WTC11 (cell line): ENCODE results near the gene PRKCQ. TPM values are rescaled to one million over a fixed set of nuclear protein-coding genes. Genes with fewer than 3 reads are reported as not detected.

Experiments
- ATAC-seq: fragments of 200-7000 bp; cut with Tn5 transposase; 2 replicates; pipeline ENCODE4 v1.10.0; 2021; ENCODE audit warnings: mild to moderate bottlenecking, moderate library complexity
- CTCF ChIA-PET: fragments of 300-600 bp; sonication (Branson Sonifier 250); formaldehyde crosslinking; loops from one replicate; lab custom pipeline; 2021; ENCODE audit warnings: antibody characterized with exemption; lab: Charles Lee
- POLR2A ChIA-PET: fragments of 350-600 bp; sonication (Branson Sonifier 250); formaldehyde crosslinking; loops from one replicate; lab custom pipeline; 2021; ENCODE audit warnings: antibody characterized with exemption; lab: Charles Lee
- DNase-seq: peaks from one replicate; pipeline ENCODE4 v3.0.0; 2021; ENCODE audit warnings: low spot score
- H3K27ac Mint-ChIP-seq: 2 replicates; pipeline ENCODE4 v1.8.0; 2021; ENCODE audit warnings: mixed read lengths
- H3K27me3 Mint-ChIP-seq: 2 replicates; pipeline ENCODE4 v1.8.0; 2021; ENCODE audit warnings: low read depth, mild to moderate bottlenecking, moderate library complexity, mixed read lengths
- H3K36me3 Mint-ChIP-seq: 2 replicates; pipeline ENCODE4 v1.8.0; 2021; ENCODE audit warnings: mixed read lengths
- H3K4me1 Mint-ChIP-seq: 2 replicates; pipeline ENCODE4 v1.8.0; 2022; ENCODE audit warnings: mixed read lengths
- H3K4me3 Mint-ChIP-seq: 2 replicates; pipeline ENCODE4 v1.8.0; 2021; ENCODE audit warnings: mild to moderate bottlenecking, moderate library complexity, mixed read lengths
- H3K9me3 Mint-ChIP-seq: 2 replicates; pipeline ENCODE4 v1.8.0; 2021; ENCODE audit warnings: mixed read lengths
- ATF1 ChIP-seq: sonication (generic); formaldehyde crosslinking; IDR thresholded peaks from 2 replicates; pipeline ENCODE4 v1.8.1; 2023; ENCODE audit warnings: mild to moderate bottlenecking, moderate library complexity, missing genetic modification reagents
- GRHL2 ChIP-seq: fragments of 250-450 bp; sonication (Bioruptor Pico); IDR thresholded peaks from 2 replicates; pipeline ENCODE4 v1.8.0; 2022; ENCODE audit warnings: mild to moderate bottlenecking, moderate library complexity; ENCODE audit not compliant: insufficient replicate concordance, severe bottlenecking
- HMGA2 ChIP-seq: fragments of 250-450 bp; sonication (Bioruptor Pico); IDR thresholded peaks from 2 replicates; pipeline ENCODE4 v1.4.0; 2021; ENCODE audit warnings: mild to moderate bottlenecking, moderate library complexity
- NFYB ChIP-seq: sonication (generic); formaldehyde crosslinking; conservative IDR thresholded peaks from 2 replicates; pipeline ENCODE4 v1.8.0; 2022; ENCODE audit warnings: low read depth, missing genetic modification reagents
- NR1H2 ChIP-seq: sonication (generic); formaldehyde crosslinking; IDR thresholded peaks from 2 replicates; pipeline ENCODE4 v1.9.0; 2021; ENCODE audit warnings: mild to moderate bottlenecking, moderate library complexity, missing genetic modification reagents
- PRRX2 ChIP-seq: fragments of 250-450 bp; sonication (Bioruptor Pico); IDR thresholded peaks from 2 replicates; pipeline ENCODE4 v1.8.0; 2021; ENCODE audit warnings: mild to moderate bottlenecking
- ZNF232 ChIP-seq: sonication (generic); formaldehyde crosslinking; IDR thresholded peaks from 2 replicates; pipeline ENCODE4 v1.8.0; 2022; ENCODE audit warnings: mild to moderate bottlenecking, missing genetic modification reagents
- total RNA-seq: library from RNA; stranded (reverse); gene quantifications from 3 replicates; pipeline ENCODE4 v1.2.3, GENCODE V29; 2021
- TF ChIP-seq, protein P1 (sequence below): fragments of 250-450 bp; sonication (Bioruptor Pico); IDR thresholded peaks from 2 replicates; pipeline ENCODE4 v1.9.0; 2021; ENCODE audit warnings: mild to moderate bottlenecking, borderline replicate concordance
- TF ChIP-seq, protein P2 (sequence below): sonication (generic); formaldehyde crosslinking; conservative IDR thresholded peaks from 2 replicates; pipeline ENCODE4 v1.8.1; 2023; ENCODE audit warnings: mild to moderate bottlenecking, low read depth, missing genetic modification reagents, moderate library complexity
- TF ChIP-seq, protein P3 (sequence below): sonication (generic); formaldehyde crosslinking; IDR thresholded peaks from 2 replicates; pipeline ENCODE4 v1.8.1; 2023; ENCODE audit warnings: mild to moderate bottlenecking, missing genetic modification reagents
- TF ChIP-seq, protein P4 (sequence below): fragments of 200-600 bp; IDR thresholded peaks from 2 replicates; pipeline ENCODE4 v1.8.0; 2022; ENCODE audit warnings: antibody characterized with exemption
- TF ChIP-seq, protein P5 (sequence below): sonication (generic); formaldehyde crosslinking; conservative IDR thresholded peaks from 2 replicates; pipeline ENCODE4 v1.8.1; 2022; ENCODE audit warnings: mild to moderate bottlenecking, missing genetic modification reagents
- TF ChIP-seq, protein P6 (sequence below): sonication (generic); formaldehyde crosslinking; IDR thresholded peaks from 2 replicates; pipeline ENCODE4 v1.8.0; 2023; ENCODE audit warnings: missing genetic modification reagents, mild to moderate bottlenecking, borderline replicate concordance

PRKCQ gene
- total RNA-seq, 1 experiment from 2014 or later = 8.7 TPM

DNA sequence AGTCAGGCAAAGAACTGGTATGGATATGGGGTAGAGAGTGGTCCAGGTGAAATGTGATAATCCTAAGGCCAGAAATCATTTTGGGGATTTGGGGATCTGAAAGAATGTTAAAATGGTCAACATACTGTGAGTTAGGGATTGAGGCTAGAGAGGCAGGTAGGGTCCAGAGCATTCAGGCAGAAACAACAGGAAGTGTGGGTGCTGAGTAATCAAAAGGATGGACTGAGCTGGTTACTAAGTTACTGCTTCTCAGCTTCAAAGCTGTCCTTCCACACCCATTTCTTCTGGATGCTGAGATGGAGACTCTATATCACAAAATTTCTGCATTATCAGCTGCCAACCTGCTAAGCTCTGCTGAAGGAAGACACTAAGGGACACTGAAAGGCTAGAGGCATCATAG lies 30.6 kb upstream of the PRKCQ start (continued):
- TF ChIP-seq, protein P1, sequence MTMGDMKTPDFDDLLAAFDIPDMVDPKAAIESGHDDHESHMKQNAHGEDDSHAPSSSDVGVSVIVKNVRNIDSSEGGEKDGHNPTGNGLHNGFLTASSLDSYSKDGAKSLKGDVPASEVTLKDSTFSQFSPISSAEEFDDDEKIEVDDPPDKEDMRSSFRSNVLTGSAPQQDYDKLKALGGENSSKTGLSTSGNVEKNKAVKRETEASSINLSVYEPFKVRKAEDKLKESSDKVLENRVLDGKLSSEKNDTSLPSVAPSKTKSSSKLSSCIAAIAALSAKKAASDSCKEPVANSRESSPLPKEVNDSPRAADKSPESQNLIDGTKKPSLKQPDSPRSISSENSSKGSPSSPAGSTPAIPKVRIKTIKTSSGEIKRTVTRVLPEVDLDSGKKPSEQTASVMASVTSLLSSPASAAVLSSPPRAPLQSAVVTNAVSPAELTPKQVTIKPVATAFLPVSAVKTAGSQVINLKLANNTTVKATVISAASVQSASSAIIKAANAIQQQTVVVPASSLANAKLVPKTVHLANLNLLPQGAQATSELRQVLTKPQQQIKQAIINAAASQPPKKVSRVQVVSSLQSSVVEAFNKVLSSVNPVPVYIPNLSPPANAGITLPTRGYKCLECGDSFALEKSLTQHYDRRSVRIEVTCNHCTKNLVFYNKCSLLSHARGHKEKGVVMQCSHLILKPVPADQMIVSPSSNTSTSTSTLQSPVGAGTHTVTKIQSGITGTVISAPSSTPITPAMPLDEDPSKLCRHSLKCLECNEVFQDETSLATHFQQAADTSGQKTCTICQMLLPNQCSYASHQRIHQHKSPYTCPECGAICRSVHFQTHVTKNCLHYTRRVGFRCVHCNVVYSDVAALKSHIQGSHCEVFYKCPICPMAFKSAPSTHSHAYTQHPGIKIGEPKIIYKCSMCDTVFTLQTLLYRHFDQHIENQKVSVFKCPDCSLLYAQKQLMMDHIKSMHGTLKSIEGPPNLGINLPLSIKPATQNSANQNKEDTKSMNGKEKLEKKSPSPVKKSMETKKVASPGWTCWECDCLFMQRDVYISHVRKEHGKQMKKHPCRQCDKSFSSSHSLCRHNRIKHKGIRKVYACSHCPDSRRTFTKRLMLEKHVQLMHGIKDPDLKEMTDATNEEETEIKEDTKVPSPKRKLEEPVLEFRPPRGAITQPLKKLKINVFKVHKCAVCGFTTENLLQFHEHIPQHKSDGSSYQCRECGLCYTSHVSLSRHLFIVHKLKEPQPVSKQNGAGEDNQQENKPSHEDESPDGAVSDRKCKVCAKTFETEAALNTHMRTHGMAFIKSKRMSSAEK (CRISPR knock-in tag) = no peak
- no peak for TF ChIP-seq NFYB (CRISPR knock-in tag)

DNA sequence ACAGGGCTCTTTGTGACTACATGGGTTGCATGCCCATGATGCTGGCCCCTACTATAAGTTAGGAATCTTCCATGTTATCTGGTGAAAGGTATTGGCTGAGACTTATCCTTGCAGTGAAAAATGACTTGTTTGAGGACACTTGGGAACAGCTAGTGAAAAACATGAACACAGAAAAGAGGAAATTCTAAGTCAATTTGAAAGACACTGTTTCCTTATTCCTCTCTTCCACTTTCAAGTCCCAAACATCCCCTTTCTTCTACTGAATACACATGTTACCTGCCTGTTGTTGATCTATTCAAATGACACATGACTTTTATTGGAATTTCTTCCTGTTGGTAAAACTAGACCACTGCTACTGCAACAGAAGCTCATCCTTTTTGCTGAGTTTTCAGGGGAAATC lies 29.5 kb upstream of the PRKCQ start:
- no peak for DNase-seq
- ChIA-PET POLR2A (no interaction called here), CTCF (interaction anchor here (1.0 to 1.5 kb wide), 2 partner anchors 29 to 38 kb away, joined by 3 to 4 read pairs; no protein-coding TSS in a partner anchor)
- no peak for ATAC-seq
- Mint-ChIP-seq H3K27me3 (peaks cover 8% of the 10 kb centered on the region), H3K4me3 (no peak overlapping the region), H3K9me3 (peaks cover 37% of the 10 kb centered on the region), H3K27ac (no peak overlapping the region), H3K4me1 (no peaks in the 10 kb centered on the region; the same call in 1 of the 2 replicates), H3K36me3 (peaks cover 14% of the 10 kb centered on the region)
- TF ChIP-seq, protein P2, sequence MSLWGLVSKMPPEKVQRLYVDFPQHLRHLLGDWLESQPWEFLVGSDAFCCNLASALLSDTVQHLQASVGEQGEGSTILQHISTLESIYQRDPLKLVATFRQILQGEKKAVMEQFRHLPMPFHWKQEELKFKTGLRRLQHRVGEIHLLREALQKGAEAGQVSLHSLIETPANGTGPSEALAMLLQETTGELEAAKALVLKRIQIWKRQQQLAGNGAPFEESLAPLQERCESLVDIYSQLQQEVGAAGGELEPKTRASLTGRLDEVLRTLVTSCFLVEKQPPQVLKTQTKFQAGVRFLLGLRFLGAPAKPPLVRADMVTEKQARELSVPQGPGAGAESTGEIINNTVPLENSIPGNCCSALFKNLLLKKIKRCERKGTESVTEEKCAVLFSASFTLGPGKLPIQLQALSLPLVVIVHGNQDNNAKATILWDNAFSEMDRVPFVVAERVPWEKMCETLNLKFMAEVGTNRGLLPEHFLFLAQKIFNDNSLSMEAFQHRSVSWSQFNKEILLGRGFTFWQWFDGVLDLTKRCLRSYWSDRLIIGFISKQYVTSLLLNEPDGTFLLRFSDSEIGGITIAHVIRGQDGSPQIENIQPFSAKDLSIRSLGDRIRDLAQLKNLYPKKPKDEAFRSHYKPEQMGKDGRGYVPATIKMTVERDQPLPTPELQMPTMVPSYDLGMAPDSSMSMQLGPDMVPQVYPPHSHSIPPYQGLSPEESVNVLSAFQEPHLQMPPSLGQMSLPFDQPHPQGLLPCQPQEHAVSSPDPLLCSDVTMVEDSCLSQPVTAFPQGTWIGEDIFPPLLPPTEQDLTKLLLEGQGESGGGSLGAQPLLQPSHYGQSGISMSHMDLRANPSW (CRISPR knock-in tag) = no peak
- TF ChIP-seq, protein P3, sequence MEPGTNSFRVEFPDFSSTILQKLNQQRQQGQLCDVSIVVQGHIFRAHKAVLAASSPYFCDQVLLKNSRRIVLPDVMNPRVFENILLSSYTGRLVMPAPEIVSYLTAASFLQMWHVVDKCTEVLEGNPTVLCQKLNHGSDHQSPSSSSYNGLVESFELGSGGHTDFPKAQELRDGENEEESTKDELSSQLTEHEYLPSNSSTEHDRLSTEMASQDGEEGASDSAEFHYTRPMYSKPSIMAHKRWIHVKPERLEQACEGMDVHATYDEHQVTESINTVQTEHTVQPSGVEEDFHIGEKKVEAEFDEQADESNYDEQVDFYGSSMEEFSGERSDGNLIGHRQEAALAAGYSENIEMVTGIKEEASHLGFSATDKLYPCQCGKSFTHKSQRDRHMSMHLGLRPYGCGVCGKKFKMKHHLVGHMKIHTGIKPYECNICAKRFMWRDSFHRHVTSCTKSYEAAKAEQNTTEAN (CRISPR knock-in tag) = no peak
- no peak for TF ChIP-seq NR1H2 (CRISPR knock-in tag)
- no peak for TF ChIP-seq ZNF232 (CRISPR knock-in tag)
- TF ChIP-seq, protein P4, sequence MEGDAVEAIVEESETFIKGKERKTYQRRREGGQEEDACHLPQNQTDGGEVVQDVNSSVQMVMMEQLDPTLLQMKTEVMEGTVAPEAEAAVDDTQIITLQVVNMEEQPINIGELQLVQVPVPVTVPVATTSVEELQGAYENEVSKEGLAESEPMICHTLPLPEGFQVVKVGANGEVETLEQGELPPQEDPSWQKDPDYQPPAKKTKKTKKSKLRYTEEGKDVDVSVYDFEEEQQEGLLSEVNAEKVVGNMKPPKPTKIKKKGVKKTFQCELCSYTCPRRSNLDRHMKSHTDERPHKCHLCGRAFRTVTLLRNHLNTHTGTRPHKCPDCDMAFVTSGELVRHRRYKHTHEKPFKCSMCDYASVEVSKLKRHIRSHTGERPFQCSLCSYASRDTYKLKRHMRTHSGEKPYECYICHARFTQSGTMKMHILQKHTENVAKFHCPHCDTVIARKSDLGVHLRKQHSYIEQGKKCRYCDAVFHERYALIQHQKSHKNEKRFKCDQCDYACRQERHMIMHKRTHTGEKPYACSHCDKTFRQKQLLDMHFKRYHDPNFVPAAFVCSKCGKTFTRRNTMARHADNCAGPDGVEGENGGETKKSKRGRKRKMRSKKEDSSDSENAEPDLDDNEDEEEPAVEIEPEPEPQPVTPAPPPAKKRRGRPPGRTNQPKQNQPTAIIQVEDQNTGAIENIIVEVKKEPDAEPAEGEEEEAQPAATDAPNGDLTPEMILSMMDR = no peak
- TF ChIP-seq ATF1 (CRISPR knock-in tag) = no peak
- no peak for TF ChIP-seq GRHL2 (CRISPR knock-in tag)
- no peak for TF ChIP-seq HMGA2 (CRISPR knock-in tag)
- TF ChIP-seq, protein P5, sequence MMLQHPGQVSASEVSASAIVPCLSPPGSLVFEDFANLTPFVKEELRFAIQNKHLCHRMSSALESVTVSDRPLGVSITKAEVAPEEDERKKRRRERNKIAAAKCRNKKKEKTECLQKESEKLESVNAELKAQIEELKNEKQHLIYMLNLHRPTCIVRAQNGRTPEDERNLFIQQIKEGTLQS = no peak
- TF ChIP-seq, protein P6, sequence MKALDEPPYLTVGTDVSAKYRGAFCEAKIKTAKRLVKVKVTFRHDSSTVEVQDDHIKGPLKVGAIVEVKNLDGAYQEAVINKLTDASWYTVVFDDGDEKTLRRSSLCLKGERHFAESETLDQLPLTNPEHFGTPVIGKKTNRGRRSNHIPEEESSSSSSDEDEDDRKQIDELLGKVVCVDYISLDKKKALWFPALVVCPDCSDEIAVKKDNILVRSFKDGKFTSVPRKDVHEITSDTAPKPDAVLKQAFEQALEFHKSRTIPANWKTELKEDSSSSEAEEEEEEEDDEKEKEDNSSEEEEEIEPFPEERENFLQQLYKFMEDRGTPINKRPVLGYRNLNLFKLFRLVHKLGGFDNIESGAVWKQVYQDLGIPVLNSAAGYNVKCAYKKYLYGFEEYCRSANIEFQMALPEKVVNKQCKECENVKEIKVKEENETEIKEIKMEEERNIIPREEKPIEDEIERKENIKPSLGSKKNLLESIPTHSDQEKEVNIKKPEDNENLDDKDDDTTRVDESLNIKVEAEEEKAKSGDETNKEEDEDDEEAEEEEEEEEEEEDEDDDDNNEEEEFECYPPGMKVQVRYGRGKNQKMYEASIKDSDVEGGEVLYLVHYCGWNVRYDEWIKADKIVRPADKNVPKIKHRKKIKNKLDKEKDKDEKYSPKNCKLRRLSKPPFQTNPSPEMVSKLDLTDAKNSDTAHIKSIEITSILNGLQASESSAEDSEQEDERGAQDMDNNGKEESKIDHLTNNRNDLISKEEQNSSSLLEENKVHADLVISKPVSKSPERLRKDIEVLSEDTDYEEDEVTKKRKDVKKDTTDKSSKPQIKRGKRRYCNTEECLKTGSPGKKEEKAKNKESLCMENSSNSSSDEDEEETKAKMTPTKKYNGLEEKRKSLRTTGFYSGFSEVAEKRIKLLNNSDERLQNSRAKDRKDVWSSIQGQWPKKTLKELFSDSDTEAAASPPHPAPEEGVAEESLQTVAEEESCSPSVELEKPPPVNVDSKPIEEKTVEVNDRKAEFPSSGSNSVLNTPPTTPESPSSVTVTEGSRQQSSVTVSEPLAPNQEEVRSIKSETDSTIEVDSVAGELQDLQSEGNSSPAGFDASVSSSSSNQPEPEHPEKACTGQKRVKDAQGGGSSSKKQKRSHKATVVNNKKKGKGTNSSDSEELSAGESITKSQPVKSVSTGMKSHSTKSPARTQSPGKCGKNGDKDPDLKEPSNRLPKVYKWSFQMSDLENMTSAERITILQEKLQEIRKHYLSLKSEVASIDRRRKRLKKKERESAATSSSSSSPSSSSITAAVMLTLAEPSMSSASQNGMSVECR (CRISPR knock-in tag) = no peak
- no peak for TF ChIP-seq PRRX2 (CRISPR knock-in tag)
